ENCODE measurements around the gene TAS2R1.

DNA sequence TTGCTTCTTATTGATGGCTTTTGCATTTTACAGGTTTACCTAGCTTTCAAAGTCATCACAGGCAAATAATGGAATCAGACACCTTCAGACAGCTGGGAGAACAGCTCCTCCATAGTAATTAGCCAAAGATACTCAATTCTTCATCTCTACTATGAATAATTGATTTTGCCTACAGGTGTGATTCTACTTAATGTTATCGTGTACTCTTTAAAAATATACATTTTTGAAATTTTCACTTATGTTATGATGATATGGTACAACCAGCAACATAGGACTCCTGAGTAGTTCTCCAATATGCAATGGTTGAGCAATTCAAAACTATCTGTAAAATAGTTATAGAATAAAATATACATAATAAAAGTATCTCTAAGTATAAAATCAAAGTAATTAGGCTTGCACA, at the start of gene TAS2R1:
- TF ChIP-seq, protein P1, sequence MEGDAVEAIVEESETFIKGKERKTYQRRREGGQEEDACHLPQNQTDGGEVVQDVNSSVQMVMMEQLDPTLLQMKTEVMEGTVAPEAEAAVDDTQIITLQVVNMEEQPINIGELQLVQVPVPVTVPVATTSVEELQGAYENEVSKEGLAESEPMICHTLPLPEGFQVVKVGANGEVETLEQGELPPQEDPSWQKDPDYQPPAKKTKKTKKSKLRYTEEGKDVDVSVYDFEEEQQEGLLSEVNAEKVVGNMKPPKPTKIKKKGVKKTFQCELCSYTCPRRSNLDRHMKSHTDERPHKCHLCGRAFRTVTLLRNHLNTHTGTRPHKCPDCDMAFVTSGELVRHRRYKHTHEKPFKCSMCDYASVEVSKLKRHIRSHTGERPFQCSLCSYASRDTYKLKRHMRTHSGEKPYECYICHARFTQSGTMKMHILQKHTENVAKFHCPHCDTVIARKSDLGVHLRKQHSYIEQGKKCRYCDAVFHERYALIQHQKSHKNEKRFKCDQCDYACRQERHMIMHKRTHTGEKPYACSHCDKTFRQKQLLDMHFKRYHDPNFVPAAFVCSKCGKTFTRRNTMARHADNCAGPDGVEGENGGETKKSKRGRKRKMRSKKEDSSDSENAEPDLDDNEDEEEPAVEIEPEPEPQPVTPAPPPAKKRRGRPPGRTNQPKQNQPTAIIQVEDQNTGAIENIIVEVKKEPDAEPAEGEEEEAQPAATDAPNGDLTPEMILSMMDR (optimal IDR thresholded peaks at IDR 0.05 in 1 of 3, IDR thresholded peaks at IDR 0.05 in 1 of 3, conservative IDR thresholded peaks at IDR 0.05 in 1 of 3; ENCODE audit: extremely low read depth in 1 of 3, insufficient read depth in 2 of 3, low read length in 3 of 3): no peak
- TF ChIP-seq EZH2 (IDR thresholded peaks at IDR 0.05; ENCODE audit: low read length): no peak
